ENCODE results near the gene OR2C3. TPM values are rescaled to one million over a fixed set of nuclear protein-coding genes. Genes with fewer than 3 reads are reported as not detected.

OR2C3 gene
- total RNA-seq, 1 donor from 2014 or later = not detected

GRCh38 chr1:247548769-247549182 lies 12.5 kb upstream of the OR2C3 start, which contains the start of gene GCSAML:
GCSAML (plus strand) TSS chr1:247549134; CDS start chr1:247549192, 58 bp downstream.
- H3K4me1 Mint-ChIP-seq (ENCODE audit: low read depth, unreplicated experiment) = no peaks in the 10 kb centered on the region

GRCh38 chr1:247548092-247548491 lies 11.9 kb upstream of the OR2C3 start:
- no peak for DNase-seq
- Mint-ChIP-seq H3K36me3 (ENCODE audit: unreplicated experiment) (no peaks in the 10 kb centered on the region), H3K9me3 (ENCODE audit: unreplicated experiment) (no peaks in the 10 kb centered on the region), H3K27me3 (ENCODE audit: unreplicated experiment) (no peaks in the 10 kb centered on the region), H3K4me1 (ENCODE audit: low read depth, unreplicated experiment) (no peaks in the 10 kb centered on the region), H3K27ac (ENCODE audit: unreplicated experiment) (no peak overlapping the region), H3K4me3 (ENCODE audit: unreplicated experiment) (no peak overlapping the region)
- no peak for TF ChIP-seq CTCF (IDR thresholded peaks at IDR 0.05; ENCODE audit: partially characterized antibody, unreplicated experiment)

More at GRCh38 chr1:247548769-247549182, 12.5 kb upstream of the OR2C3 start, which contains the start of gene GCSAML:
- no peaks in the 10 kb centered on the region for H3K9me3 Mint-ChIP-seq (ENCODE audit: unreplicated experiment)
- H3K27ac Mint-ChIP-seq (ENCODE audit: unreplicated experiment) = no peak within 1 kb of the TSS
- H3K27me3 Mint-ChIP-seq (ENCODE audit: unreplicated experiment) = no peaks in the 10 kb centered on the region
- no peak for DNase-seq
- H3K4me3 Mint-ChIP-seq (ENCODE audit: unreplicated experiment) = no peak within 1 kb of the TSS
- H3K36me3 Mint-ChIP-seq (ENCODE audit: unreplicated experiment) = no peaks in the 10 kb centered on the region
- no peak for TF ChIP-seq CTCF (IDR thresholded peaks at IDR 0.05; ENCODE audit: partially characterized antibody, unreplicated experiment)

- no peak overlapping the region for H3K27ac Mint-ChIP-seq (ENCODE audit: unreplicated experiment)
- no peaks in the 10 kb centered on the region for H3K36me3 Mint-ChIP-seq (ENCODE audit: unreplicated experiment)
- TF ChIP-seq CTCF (IDR thresholded peaks at IDR 0.05; ENCODE audit: partially characterized antibody, unreplicated experiment) = no peak
- peaks cover 2% of the 10 kb centered on the region for H3K9me3 Mint-ChIP-seq (ENCODE audit: unreplicated experiment)
- H3K4me1 Mint-ChIP-seq (ENCODE audit: low read depth, unreplicated experiment) = no peaks in the 10 kb centered on the region
- DNase-seq = no peak
- no peaks in the 10 kb centered on the region for H3K27me3 Mint-ChIP-seq (ENCODE audit: unreplicated experiment)
- H3K4me3 Mint-ChIP-seq (ENCODE audit: unreplicated experiment) = no peak overlapping the region
Observed at GRCh38 chr1:247542811-247543210, 6.6 kb upstream of the OR2C3 start.

DNA sequence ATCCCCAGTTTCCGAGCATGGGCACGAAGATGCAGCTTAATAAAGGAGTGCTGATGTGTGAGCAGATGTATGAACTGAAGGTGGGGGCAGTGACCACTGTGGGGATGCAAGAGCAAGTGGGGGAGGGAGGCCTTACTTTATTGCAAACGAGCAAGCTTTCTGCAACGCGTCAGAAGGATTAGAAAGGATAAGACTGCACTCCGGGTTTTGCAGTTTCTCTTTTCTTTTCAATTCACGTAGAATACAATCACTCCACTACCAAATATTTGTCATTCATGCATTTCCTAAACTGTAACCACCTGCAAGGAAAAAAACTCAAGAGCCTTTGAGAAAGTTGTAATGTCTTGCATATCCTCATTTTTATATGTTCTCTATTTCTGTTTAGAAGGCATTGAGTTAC lies 4.3 kb upstream of the OR2C3 start:
- DNase-seq = no peak
- no peak overlapping the region for H3K27ac Mint-ChIP-seq (ENCODE audit: unreplicated experiment)
- H3K9me3 Mint-ChIP-seq (ENCODE audit: unreplicated experiment) = peaks cover 2% of the 10 kb centered on the region
- H3K36me3 Mint-ChIP-seq (ENCODE audit: unreplicated experiment) = no peaks in the 10 kb centered on the region
- H3K27me3 Mint-ChIP-seq (ENCODE audit: unreplicated experiment) = no peaks in the 10 kb centered on the region
- no peaks in the 10 kb centered on the region for H3K4me1 Mint-ChIP-seq (ENCODE audit: low read depth, unreplicated experiment)
- H3K4me3 Mint-ChIP-seq (ENCODE audit: unreplicated experiment) = no peak overlapping the region
- TF ChIP-seq CTCF (IDR thresholded peaks at IDR 0.05; ENCODE audit: partially characterized antibody, unreplicated experiment) = no peak

GRCh38 chr1:247539215-247539614 lies 3.0 kb upstream of the OR2C3 start:
- Mint-ChIP-seq H3K27ac (ENCODE audit: unreplicated experiment) (no peak overlapping the region), H3K27me3 (ENCODE audit: unreplicated experiment) (no peaks in the 10 kb centered on the region), H3K4me1 (ENCODE audit: low read depth, unreplicated experiment) (no peaks in the 10 kb centered on the region), H3K9me3 (ENCODE audit: unreplicated experiment) (peaks cover 2% of the 10 kb centered on the region), H3K4me3 (ENCODE audit: unreplicated experiment) (no peak overlapping the region), H3K36me3 (ENCODE audit: unreplicated experiment) (no peaks in the 10 kb centered on the region)
- DNase-seq = no peak
- no peak for TF ChIP-seq CTCF (IDR thresholded peaks at IDR 0.05; ENCODE audit: partially characterized antibody, unreplicated experiment)

Measured in glutamatergic neuron (in vitro differentiated cells).